Effector memory CD4-positive, alpha-beta T cell (primary cell): ENCODE data around the gene GPR25.

Experiments used
- DNase-seq, 3 donors: peaks; one replicate each; pipeline ENCODE4 v3.0.0-alpha.2; 2020
- H3K27ac ChIP-seq: 2 replicates; pipeline ENCODE4 v1.7.0; 2013; ENCODE audit warnings: mild to moderate bottlenecking, low read length, moderate library complexity; ENCODE audit not compliant: insufficient read depth, poor library complexity, severe bottlenecking
- H3K27me3 ChIP-seq: replicated peaks from 2 replicates; pipeline ENCODE4 v1.7.0; 2013; ENCODE audit warnings: mild to moderate bottlenecking, low read length; ENCODE audit not compliant: insufficient read depth, control insufficient read depth, poor library complexity, severe bottlenecking
- H3K36me3 ChIP-seq: 2 replicates; pipeline ENCODE4 v1.7.0; 2013; ENCODE audit warnings: mild to moderate bottlenecking, low read length, moderate library complexity; ENCODE audit not compliant: control insufficient read depth, insufficient read depth
- H3K4me1 ChIP-seq: 2 replicates; pipeline ENCODE4 v1.7.0; 2013; ENCODE audit warnings: low read length, mild to moderate bottlenecking; ENCODE audit not compliant: control insufficient read depth, insufficient read depth, poor library complexity, severe bottlenecking
- H3K4me3 ChIP-seq: 2 replicates; pipeline ENCODE4 v1.7.0; 2013; ENCODE audit warnings: low read length, low read depth, mild to moderate bottlenecking; ENCODE audit not compliant: insufficient read depth, poor library complexity, severe bottlenecking
- H3K9me3 ChIP-seq: 2 replicates; pipeline ENCODE4 v1.7.0; 2013; ENCODE audit warnings: mild to moderate bottlenecking, low read length, moderate library complexity; ENCODE audit not compliant: control insufficient read depth

GPR25 gene

DNA sequence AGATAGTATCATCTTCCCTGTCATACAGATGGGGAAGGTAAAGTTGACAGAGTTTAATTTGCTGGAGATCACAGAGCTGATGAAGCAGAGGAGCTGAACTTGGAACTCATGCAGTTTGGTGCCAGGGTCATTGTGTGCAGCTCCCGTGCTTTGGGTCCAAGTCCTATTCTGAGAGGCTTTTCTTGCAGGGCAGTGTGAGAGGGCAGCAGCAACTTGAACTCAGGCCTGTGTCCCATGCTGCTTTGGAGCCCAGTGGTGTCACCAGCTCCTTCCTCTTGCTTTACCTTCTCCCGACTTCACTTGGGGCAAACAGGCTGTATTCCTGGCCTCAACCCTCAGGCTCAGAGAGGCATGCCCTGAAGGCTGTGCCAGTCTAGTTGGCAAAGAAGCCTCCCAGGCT is 46.6 kb downstream of the GPR25 start:
- Histone ChIP-seq H3K9me3 (no peaks in the 10 kb centered on the region), H3K4me1 (no peaks in the 10 kb centered on the region), H3K27me3 (no peaks in the 10 kb centered on the region), H3K27ac (no peak overlapping the region), H3K4me3 (no peak overlapping the region), H3K36me3 (no peaks in the 10 kb centered on the region)
- DNase-seq, result no peak

GRCh38 chr1:200921571-200922110 is 48.9 kb downstream of the GPR25 start:
- Histone ChIP-seq H3K36me3 (no peaks in the 10 kb centered on the region), H3K27me3 (no peaks in the 10 kb centered on the region), H3K4me1 (no peaks in the 10 kb centered on the region), H3K9me3 (no peaks in the 10 kb centered on the region), H3K27ac (no peak overlapping the region), H3K4me3 (no peak overlapping the region)
- DNase-seq, result no peak

DNA sequence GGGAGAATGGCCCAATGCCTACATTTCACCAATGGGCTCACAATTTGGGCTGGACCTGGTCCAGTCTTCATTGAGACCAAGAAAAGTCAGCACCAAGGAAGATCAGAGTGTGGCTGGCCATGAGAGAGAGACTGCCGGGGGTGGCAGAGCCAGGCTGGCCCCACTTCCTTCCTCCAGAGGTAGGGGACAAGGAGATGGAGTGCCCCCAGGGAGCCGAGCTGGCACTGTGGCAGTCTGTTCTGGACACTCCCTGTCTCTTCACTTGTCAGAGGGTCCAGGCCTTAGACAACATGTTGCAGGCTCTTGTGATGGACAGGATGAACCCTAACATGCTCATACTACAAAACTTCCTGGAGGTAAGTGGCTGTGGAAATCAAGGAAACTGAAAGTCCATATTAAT is 49.6 kb downstream of the GPR25 start:
- no peaks in the 10 kb centered on the region for H3K4me1 ChIP-seq
- H3K9me3 ChIP-seq, result no peaks in the 10 kb centered on the region
- H3K27ac ChIP-seq, result no peak overlapping the region
- H3K27me3 ChIP-seq, result no peaks in the 10 kb centered on the region
- no peak for DNase-seq
- no peak overlapping the region for H3K4me3 ChIP-seq
- no peaks in the 10 kb centered on the region for H3K36me3 ChIP-seq

DNA sequence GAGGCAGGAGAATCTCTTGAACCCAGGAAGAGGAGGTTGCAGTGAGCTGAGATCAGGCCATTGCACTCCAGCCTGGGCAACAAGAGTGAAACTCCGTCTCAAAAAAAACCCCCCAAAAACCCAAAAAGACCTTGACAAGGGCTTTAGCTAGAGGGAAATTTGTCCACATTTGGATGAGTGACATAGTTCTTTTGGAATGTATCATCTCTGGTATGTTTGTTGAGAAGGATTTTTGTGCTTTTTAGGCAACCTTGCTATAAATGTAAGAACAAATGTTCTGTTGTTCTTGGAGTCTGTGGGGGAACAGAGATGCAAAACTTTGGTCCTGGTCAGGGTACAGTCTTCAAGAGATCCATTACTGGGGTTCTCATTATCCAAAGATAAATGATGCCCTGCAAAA is 50.8 kb downstream of the GPR25 start:
- H3K36me3 ChIP-seq, result no peaks in the 10 kb centered on the region
- H3K4me3 ChIP-seq, result no peak overlapping the region
- no peaks in the 10 kb centered on the region for H3K27me3 ChIP-seq
- H3K4me1 ChIP-seq, result no peaks in the 10 kb centered on the region
- H3K27ac ChIP-seq, result no peak overlapping the region
- no peak for DNase-seq
- H3K9me3 ChIP-seq, result no peaks in the 10 kb centered on the region
